HCT116 (cell line): Measurements from ENCODE around the gene GAPDH. TPM values are rescaled to one million over a fixed set of nuclear protein-coding genes. Genes with fewer than 3 reads are reported as not detected.

Source experiments
- ATAC-seq: fragments of 200-7000 bp; cut with Tn5 transposase; 2 replicates; pipeline ENCODE4 v1.9.1; 2020; ENCODE audit warnings: mild to moderate bottlenecking, moderate library complexity
- BruUV-seq: library from RNA; stranded (reverse); fragments of 400-500 nt; replicated peaks from 2 replicates; lab custom pipeline; 2021; lab: Mats Ljungman, UMichigan
- CTCF ChIA-PET: fragments of 300-600 bp; sonication (Branson Sonifier 250); formaldehyde crosslinking; loops from one replicate; lab custom pipeline; 2021; ENCODE audit warnings: antibody characterized with exemption; lab: Charles Lee
- POLR2A ChIA-PET: fragments of 300-600, 350-600 bp; sonication (Branson Sonifier 250); formaldehyde crosslinking; loops from one replicate; lab custom pipeline; 2021; ENCODE audit warnings: antibody characterized with exemption; lab: Charles Lee
- RAD21 ChIA-PET, 2 experiments: fragments of 300-600 bp; sonication (Branson Sonifier 250); formaldehyde crosslinking; loops; one replicate each; lab custom pipeline; 2023; ENCODE audit warnings: low total read pairs in 2 of 2; ENCODE audit not compliant: uncharacterized antibody in 2 of 2, unreplicated experiment in 2 of 2, low non-redundant PET in 1 of 2; lab: Charles Lee
- DNase-seq: peaks from one replicate; pipeline ENCODE4 v3.0.0-alpha.2; 2010; ENCODE audit warnings: low read depth, low spot score
- H2AFZ ChIP-seq: fragments of 200-600 bp; shearing (Covaris generic), sonication (generic); 2 replicates; pipeline ENCODE4 v1.6.1; 2017; ENCODE audit warnings: low read depth, mixed run types, mixed read lengths, antibody characterized with exemption, low read length; ENCODE audit not compliant: poor library complexity, severe bottlenecking
- H3K27ac ChIP-seq: 2 replicates; pipeline ENCODE4 v1.5.1; 2012; ENCODE audit warnings: low read depth, low read length
- H3K27me3 ChIP-seq: fragments of 200-600 bp; sonication (generic); 2 replicates; pipeline ENCODE4 v1.6.1; 2016; ENCODE audit warnings: mixed run types, low read length, mixed read lengths; ENCODE audit not compliant: insufficient read depth
- H3K36me3 ChIP-seq, 2 experiments: fragments of 200-500 bp in 1 of 2; fragments of 200-600 bp in 1 of 2; sonication (Bioruptor generic) in 1 of 2; sonication (generic) in 1 of 2; 2 replicates each; pipeline versions ENCODE4 v1.5.1 to v1.6.1; 2014 to 2016; ENCODE audit warnings: low read length in 2 of 2, inconsistent platforms in 1 of 2, mixed read lengths in 1 of 2, mixed run types in 1 of 2; ENCODE audit not compliant: insufficient read depth in 2 of 2, control insufficient read depth in 1 of 2
- H3K4me1 ChIP-seq, 2 experiments: fragments of 200-600 bp in 1 of 2; sonication (generic) in 1 of 2; 2 replicates each; pipeline versions ENCODE4 v1.5.1 to v1.6.1; 2012 to 2017; ENCODE audit warnings: low read length in 2 of 2, inconsistent platforms in 1 of 2, mild to moderate bottlenecking in 1 of 2, mixed read lengths in 1 of 2, mixed run types in 1 of 2, moderate library complexity in 1 of 2; ENCODE audit not compliant: insufficient read depth in 2 of 2, control insufficient read depth in 1 of 2
- H3K4me2 ChIP-seq: fragments of 200-600 bp; sonication (generic); 2 replicates; pipeline ENCODE4 v1.6.1; 2017; ENCODE audit warnings: mixed run types, low read length, mixed read lengths
- H3K4me3 ChIP-seq, 2 experiments: fragments of 200-600 bp in 1 of 2; sonication (generic) in 1 of 2; replicated peaks in 1 of 2; 2 replicates each; pipeline ENCODE4 v1.5.1; 2011 to 2016; ENCODE audit warnings: low read length in 2 of 2, control low read depth in 1 of 2, low read depth in 1 of 2, mild to moderate bottlenecking in 1 of 2, mixed read lengths in 1 of 2, mixed run types in 1 of 2
- H3K79me2 ChIP-seq: fragments of 200-600 bp; sonication (generic); 2 replicates; pipeline ENCODE4 v1.6.1; 2017; ENCODE audit warnings: mild to moderate bottlenecking, mixed run types, low read length, moderate library complexity, mixed read lengths; ENCODE audit not compliant: insufficient read depth
- H3K9ac ChIP-seq: fragments of 200-600 bp; sonication (generic); 2 replicates; pipeline ENCODE4 v1.6.1; 2016; ENCODE audit warnings: low read length, mixed read lengths
- H3K9me2 ChIP-seq: fragments of 200-600 bp; sonication (generic), shearing (Covaris generic); 2 replicates; pipeline ENCODE4 v1.6.1; 2017; ENCODE audit warnings: mixed run types, mild to moderate bottlenecking, moderate library complexity; ENCODE audit not compliant: insufficient read depth
- H3K9me3 ChIP-seq, 2 experiments: fragments of 200-500 bp in 1 of 2; fragments of 200-600 bp in 1 of 2; sonication (Bioruptor generic) in 1 of 2; sonication (generic) in 1 of 2; 2 replicates each; pipeline ENCODE4 v1.6.1; 2014 to 2017; ENCODE audit warnings: low read length in 2 of 2, mixed read lengths in 2 of 2, inconsistent platforms in 1 of 2, low read depth in 1 of 2, mild to moderate bottlenecking in 1 of 2, mixed run types in 1 of 2, moderate library complexity in 1 of 2; ENCODE audit not compliant: control insufficient read depth in 1 of 2, insufficient read depth in 1 of 2
- H4K20me1 ChIP-seq: fragments of 200-600 bp; sonication (generic), shearing (Covaris generic); 2 replicates; pipeline ENCODE4 v1.6.1; 2017; ENCODE audit warnings: mixed run types, mild to moderate bottlenecking, moderate library complexity; ENCODE audit not compliant: insufficient read depth
- ATF3 ChIP-seq: IDR thresholded peaks from 2 replicates; pipeline ENCODE4 v1.6.1; 2012
- CBX3 ChIP-seq: IDR thresholded peaks from 2 replicates; pipeline ENCODE4 v1.6.1; 2012; ENCODE audit warnings: low read depth
- CEBPB ChIP-seq: IDR thresholded peaks from 2 replicates; pipeline ENCODE4 v1.6.1; 2012; ENCODE audit warnings: low read depth
- EGR1 ChIP-seq: IDR thresholded peaks from 2 replicates; pipeline ENCODE4 v1.6.1; 2012; ENCODE audit warnings: low read depth
- ELF1 ChIP-seq: IDR thresholded peaks from 2 replicates; pipeline ENCODE4 v1.6.1; 2012; ENCODE audit warnings: low read depth, borderline replicate concordance
- FOSL1 ChIP-seq: IDR thresholded peaks from 2 replicates; pipeline ENCODE4 v1.6.1; 2012; ENCODE audit warnings: low read depth
- JUND ChIP-seq: IDR thresholded peaks from 2 replicates; pipeline ENCODE4 v1.6.1; 2012
- POLR2A ChIP-seq: IDR thresholded peaks from 2 replicates; pipeline ENCODE4 v1.7.0; 2011; ENCODE audit warnings: borderline replicate concordance; ENCODE audit not compliant: insufficient read depth, insufficient read length; ENCODE audit errors: extremely low read depth
- POLR2AphosphoS5 ChIP-seq: IDR thresholded peaks from 2 replicates; pipeline ENCODE4 v1.6.1; 2011; ENCODE audit warnings: mild to moderate bottlenecking, low read depth, low read length, moderate library complexity
- RAD21 ChIP-seq: IDR thresholded peaks from 2 replicates; pipeline ENCODE4 v1.6.1; 2012; ENCODE audit warnings: low read depth, mild to moderate bottlenecking
- SIN3A ChIP-seq: IDR thresholded peaks from 2 replicates; pipeline ENCODE4 v1.6.1; 2012; ENCODE audit warnings: low read depth
- SP1 ChIP-seq: IDR thresholded peaks from 2 replicates; pipeline ENCODE4 v1.6.1; 2012; ENCODE audit warnings: low read depth
- TCF7L2 ChIP-seq: IDR thresholded peaks from 2 replicates; pipeline ENCODE4 v1.7.0; 2011; ENCODE audit warnings: borderline replicate concordance, inconsistent platforms; ENCODE audit not compliant: insufficient read depth, insufficient read length; ENCODE audit errors: extremely low read depth
- YY1 ChIP-seq: IDR thresholded peaks from 2 replicates; pipeline ENCODE4 v1.6.1; 2011; ENCODE audit warnings: low read length, low read depth, moderate library complexity, mild to moderate bottlenecking; ENCODE audit not compliant: insufficient replicate concordance; ENCODE audit errors: extremely low read depth
- ZBTB33 ChIP-seq: IDR thresholded peaks from 2 replicates; pipeline ENCODE4 v1.6.1; 2011; ENCODE audit warnings: mild to moderate bottlenecking, low read length, moderate library complexity; ENCODE audit not compliant: insufficient replicate concordance; ENCODE audit errors: extremely low read depth
- ZFX ChIP-seq: fragments of 450-650 bp; IDR thresholded peaks from 2 replicates; pipeline ENCODE4 v1.6.1; 2017
- ZNF274 ChIP-seq: fragments of 200-500 bp; sonication (Bioruptor generic); IDR thresholded peaks from 2 replicates; pipeline ENCODE4 v1.6.1; 2014; ENCODE audit warnings: mild to moderate bottlenecking, low read depth, low read length, inconsistent platforms
- intact Hi-C: fragments of 100-400 bp; cut with micrococcal nuclease; formaldehyde crosslinking; loops from 2 replicates; pipeline ENCODE4 v1.10.0; 2022
- total RNA-seq: library from RNA; stranded (reverse); gene quantifications from one replicate; pipeline ENCODE4 v1.2.1, GENCODE V29; 2021; ENCODE audit not compliant: unreplicated experiment
- TF ChIP-seq, protein P1 (sequence below), 3 experiments: fragments of 200-600 bp in 1 of 3; sonication (generic) in 1 of 3; IDR thresholded peaks in 2 of 3; conservative IDR thresholded peaks in 1 of 3; 2 replicates each; pipeline ENCODE4 v1.5.1; 2012 to 2017; ENCODE audit warnings: low read depth in 2 of 3, low read length in 2 of 3, antibody characterized with exemption in 1 of 3, borderline replicate concordance in 1 of 3, control low read depth in 1 of 3, mild to moderate bottlenecking in 1 of 3, mixed read lengths in 1 of 3, mixed run types in 1 of 3, moderate library complexity in 1 of 3; ENCODE audit not compliant: insufficient read depth in 1 of 3
- TF ChIP-seq, protein P2 (sequence below): IDR thresholded peaks from 2 replicates; pipeline ENCODE4 v1.6.1; 2012; ENCODE audit warnings: low read depth

The GAPDH gene
- total RNA-seq, 1 experiment from 2014 or later: 5,901 TPM

DNA sequence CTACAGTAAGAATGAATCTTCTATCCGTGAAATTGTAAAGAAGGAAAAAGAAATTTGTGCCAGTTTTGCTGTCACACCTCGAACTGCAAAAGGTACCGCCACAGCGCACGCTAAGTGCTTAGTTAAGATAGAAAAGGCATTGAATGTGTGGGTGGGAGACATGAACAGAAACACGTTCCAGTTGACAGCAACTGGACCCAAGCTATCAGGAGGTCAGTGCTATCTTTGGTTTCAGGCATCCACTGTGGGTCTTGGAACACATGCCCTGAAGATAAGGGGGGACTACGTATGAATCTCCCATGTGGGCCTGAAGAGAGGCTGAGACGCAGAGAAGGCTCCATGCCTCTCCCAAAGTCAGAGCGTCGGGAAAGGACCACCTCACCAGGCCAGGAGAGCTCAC lies 11.7 kb downstream of the GAPDH start:
- Histone ChIP-seq H3K27ac (no peak overlapping the region), H3K79me2 (no peaks in the 10 kb centered on the region), H3K9me2 (no peaks in the 10 kb centered on the region), H2AFZ (no peak overlapping the region), H3K9me3 (no peaks in the 10 kb centered on the region), H3K4me3 (no peak overlapping the region), H3K36me3 (no peaks in the 10 kb centered on the region), H3K27me3 (no peaks in the 10 kb centered on the region), H3K4me2 (no peak overlapping the region), H4K20me1 (no peaks in the 10 kb centered on the region), H3K4me1 (peaks cover 12 to 25% of the 10 kb centered on the region in 2 experiments), H3K9ac (no peak overlapping the region)
- ChIA-PET POLR2A (interaction anchor here (8.9 kb wide), 1 partner anchor 9 kb away, joined by 84 read pairs; the partner anchor contains the start of gene GAPDH), RAD21 (no interaction called here), CTCF (interaction anchor here (1.4 to 2.0 kb wide), 2 partner anchors 8 to 13 kb away, joined by 4 to 10 read pairs; no protein-coding TSS in a partner anchor)
- no TSS peak for BruUV-seq
- DNase-seq (no peak), ATAC-seq (no peak)
- TF ChIP-seq, protein P1, sequence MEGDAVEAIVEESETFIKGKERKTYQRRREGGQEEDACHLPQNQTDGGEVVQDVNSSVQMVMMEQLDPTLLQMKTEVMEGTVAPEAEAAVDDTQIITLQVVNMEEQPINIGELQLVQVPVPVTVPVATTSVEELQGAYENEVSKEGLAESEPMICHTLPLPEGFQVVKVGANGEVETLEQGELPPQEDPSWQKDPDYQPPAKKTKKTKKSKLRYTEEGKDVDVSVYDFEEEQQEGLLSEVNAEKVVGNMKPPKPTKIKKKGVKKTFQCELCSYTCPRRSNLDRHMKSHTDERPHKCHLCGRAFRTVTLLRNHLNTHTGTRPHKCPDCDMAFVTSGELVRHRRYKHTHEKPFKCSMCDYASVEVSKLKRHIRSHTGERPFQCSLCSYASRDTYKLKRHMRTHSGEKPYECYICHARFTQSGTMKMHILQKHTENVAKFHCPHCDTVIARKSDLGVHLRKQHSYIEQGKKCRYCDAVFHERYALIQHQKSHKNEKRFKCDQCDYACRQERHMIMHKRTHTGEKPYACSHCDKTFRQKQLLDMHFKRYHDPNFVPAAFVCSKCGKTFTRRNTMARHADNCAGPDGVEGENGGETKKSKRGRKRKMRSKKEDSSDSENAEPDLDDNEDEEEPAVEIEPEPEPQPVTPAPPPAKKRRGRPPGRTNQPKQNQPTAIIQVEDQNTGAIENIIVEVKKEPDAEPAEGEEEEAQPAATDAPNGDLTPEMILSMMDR (IDR thresholded peaks at IDR 0.05 in 2 of 3, conservative IDR thresholded peaks at IDR 0.05 in 1 of 3; ENCODE audit: borderline replicate concordance in 1 of 3, insufficient read depth in 1 of 3, low read depth in 2 of 3, low read length in 2 of 3): no peak
- TF ChIP-seq EGR1 (no peak), CBX3 (no peak), ZFX (no peak), FOSL1 (no peak), YY1 (no peak), ELF1 (no peak), TCF7L2 (no peak), SIN3A (no peak), POLR2AphosphoS5 (no peak), CEBPB (no peak), POLR2A (no peak), ATF3 (no peak), JUND (no peak), ZNF274 (no peak), RAD21 (no peak), ZBTB33 (no peak), SP1 (no peak)
- TF ChIP-seq, protein P2, sequence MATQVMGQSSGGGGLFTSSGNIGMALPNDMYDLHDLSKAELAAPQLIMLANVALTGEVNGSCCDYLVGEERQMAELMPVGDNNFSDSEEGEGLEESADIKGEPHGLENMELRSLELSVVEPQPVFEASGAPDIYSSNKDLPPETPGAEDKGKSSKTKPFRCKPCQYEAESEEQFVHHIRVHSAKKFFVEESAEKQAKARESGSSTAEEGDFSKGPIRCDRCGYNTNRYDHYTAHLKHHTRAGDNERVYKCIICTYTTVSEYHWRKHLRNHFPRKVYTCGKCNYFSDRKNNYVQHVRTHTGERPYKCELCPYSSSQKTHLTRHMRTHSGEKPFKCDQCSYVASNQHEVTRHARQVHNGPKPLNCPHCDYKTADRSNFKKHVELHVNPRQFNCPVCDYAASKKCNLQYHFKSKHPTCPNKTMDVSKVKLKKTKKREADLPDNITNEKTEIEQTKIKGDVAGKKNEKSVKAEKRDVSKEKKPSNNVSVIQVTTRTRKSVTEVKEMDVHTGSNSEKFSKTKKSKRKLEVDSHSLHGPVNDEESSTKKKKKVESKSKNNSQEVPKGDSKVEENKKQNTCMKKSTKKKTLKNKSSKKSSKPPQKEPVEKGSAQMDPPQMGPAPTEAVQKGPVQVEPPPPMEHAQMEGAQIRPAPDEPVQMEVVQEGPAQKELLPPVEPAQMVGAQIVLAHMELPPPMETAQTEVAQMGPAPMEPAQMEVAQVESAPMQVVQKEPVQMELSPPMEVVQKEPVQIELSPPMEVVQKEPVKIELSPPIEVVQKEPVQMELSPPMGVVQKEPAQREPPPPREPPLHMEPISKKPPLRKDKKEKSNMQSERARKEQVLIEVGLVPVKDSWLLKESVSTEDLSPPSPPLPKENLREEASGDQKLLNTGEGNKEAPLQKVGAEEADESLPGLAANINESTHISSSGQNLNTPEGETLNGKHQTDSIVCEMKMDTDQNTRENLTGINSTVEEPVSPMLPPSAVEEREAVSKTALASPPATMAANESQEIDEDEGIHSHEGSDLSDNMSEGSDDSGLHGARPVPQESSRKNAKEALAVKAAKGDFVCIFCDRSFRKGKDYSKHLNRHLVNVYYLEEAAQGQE: no peak
- intact Hi-C loops: no loop called here
